ENCODE measurements around the gene NCKAP5.

DNA sequence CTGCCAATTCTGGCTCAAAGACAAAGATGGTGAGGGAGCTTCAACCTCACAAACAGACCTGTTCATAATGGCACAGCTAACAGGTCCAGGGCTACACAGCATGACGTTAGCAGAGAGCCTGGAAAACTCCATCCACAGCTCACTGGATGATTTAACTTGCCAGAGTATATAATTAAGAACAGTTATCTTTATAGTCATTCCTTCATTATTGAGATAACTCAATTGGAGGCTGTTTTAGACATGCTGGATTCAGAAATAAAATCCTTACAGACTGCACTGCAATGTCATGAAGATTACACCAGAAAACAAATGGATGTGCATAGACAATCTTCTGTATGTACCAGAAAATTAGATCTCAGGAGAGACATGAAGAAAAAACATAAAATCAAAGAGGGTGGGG lies 843.1 kb downstream of the NCKAP5 start:
- TF ChIP-seq, protein P1, sequence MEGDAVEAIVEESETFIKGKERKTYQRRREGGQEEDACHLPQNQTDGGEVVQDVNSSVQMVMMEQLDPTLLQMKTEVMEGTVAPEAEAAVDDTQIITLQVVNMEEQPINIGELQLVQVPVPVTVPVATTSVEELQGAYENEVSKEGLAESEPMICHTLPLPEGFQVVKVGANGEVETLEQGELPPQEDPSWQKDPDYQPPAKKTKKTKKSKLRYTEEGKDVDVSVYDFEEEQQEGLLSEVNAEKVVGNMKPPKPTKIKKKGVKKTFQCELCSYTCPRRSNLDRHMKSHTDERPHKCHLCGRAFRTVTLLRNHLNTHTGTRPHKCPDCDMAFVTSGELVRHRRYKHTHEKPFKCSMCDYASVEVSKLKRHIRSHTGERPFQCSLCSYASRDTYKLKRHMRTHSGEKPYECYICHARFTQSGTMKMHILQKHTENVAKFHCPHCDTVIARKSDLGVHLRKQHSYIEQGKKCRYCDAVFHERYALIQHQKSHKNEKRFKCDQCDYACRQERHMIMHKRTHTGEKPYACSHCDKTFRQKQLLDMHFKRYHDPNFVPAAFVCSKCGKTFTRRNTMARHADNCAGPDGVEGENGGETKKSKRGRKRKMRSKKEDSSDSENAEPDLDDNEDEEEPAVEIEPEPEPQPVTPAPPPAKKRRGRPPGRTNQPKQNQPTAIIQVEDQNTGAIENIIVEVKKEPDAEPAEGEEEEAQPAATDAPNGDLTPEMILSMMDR (IDR thresholded peaks at IDR 0.05; ENCODE audit: low read depth, low read length) = no peak
- no peak for TF ChIP-seq POLR2A (IDR thresholded peaks at IDR 0.05; ENCODE audit: extremely low read depth, insufficient read length)
- TF ChIP-seq, protein P2, sequence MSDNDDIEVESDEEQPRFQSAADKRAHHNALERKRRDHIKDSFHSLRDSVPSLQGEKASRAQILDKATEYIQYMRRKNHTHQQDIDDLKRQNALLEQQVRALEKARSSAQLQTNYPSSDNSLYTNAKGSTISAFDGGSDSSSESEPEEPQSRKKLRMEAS (IDR thresholded peaks at IDR 0.05; ENCODE audit: low read depth, low read length) = no peak

Data from NB4 (cell line).